Stimulated activated naive B cell treated with anti-CD40 and anti-IgM and Interleukin-4, amounts not matched to agents 10 μg/mL and 1 μg/mL and 100 μg/mL, for 72 hours (primary cell): ENCODE measurements around the gene LIPC.
A peak's percentile ranks its signal among the peaks of the same experiment; 100 is the strongest.

Source experiments
- ATAC-seq, 2 donors: fragments of 150-1000 bp; cut with Tn5 transposase; replicated peaks; 2 replicates each; pipeline ENCODE4 v1.10.0; 2021; ENCODE audit warnings: moderate library complexity in 1 of 2
- DNase-seq: peaks from one replicate; pipeline ENCODE4 v3.0.0; 2021
- H3K27ac Mint-ChIP-seq: one replicate; pipeline ENCODE4 v1.8.0; 2022; ENCODE audit warnings: mild to moderate bottlenecking, mixed read lengths
- H3K27me3 Mint-ChIP-seq, 2 donors: one replicate each; pipeline ENCODE4 v1.8.0; 2022; ENCODE audit warnings: mixed read lengths in 2 of 2
- H3K36me3 Mint-ChIP-seq, 2 donors: one replicate each; pipeline ENCODE4 v1.8.0; 2022; ENCODE audit warnings: mixed read lengths in 2 of 2, mild to moderate bottlenecking in 1 of 2
- H3K4me1 Mint-ChIP-seq, 2 donors: one replicate each; pipeline ENCODE4 v1.8.0; 2022; ENCODE audit warnings: mixed read lengths in 2 of 2, mild to moderate bottlenecking in 1 of 2
- H3K4me3 Mint-ChIP-seq, 2 donors: one replicate each; pipeline ENCODE4 v1.8.0; 2022; ENCODE audit warnings: mild to moderate bottlenecking in 2 of 2, mixed read lengths in 2 of 2, moderate library complexity in 1 of 2
- H3K9me3 Mint-ChIP-seq, 2 donors: one replicate each; pipeline ENCODE4 v1.8.0; 2022; ENCODE audit warnings: mixed read lengths in 2 of 2, mild to moderate bottlenecking in 1 of 2

The LIPC gene

DNA sequence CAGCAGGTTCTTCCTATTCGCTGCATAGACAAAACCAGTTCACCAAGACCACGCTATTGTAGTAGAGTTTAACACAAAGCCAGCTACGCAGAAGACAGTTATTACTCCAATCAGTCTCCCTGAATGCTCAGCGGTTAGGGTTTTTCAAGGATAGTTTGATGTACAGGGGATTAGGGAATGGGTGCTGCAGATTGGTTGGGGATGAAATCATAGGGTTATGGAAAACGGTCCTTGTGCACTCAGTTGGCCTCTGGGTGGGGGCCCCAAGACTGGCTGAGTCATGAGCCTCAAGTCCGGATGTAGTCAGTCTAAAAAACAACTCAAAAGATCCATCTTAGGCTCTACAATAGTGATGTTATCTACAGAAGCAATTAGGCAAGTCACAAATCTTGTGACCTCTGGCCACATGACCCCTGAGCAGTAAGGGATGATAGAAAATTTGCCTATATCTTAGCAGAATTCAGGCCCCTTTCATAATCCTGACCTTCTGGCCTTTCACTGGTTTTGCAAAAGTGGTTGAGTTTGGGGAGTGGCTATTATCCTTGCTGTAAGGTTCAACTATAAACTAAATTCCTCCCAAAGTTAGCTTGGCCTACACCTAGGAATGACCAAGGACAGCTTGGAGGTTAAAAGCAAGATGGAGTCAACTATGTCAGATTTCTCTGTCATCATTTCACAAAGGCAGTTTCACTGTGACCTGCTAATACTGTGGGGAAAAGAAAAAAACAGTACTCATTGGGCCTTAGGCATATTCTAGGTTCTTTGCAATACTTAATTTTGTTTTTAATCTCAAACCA lies 57.7 kb downstream of the LIPC start:
- Mint-ChIP-seq H3K27ac (no peak overlapping the region), H3K4me1 (peaks cover 21 to 34% of the 10 kb centered on the region in 2 donors), H3K36me3 (no peaks in the 10 kb centered on the region), H3K9me3 (peaks cover 0 to 6% of the 10 kb centered on the region in 2 donors), H3K27me3 (no peaks in the 10 kb centered on the region), H3K4me3 (no peak overlapping the region)
- DNase-seq, result no peak
- ATAC-seq, result no peak

DNA sequence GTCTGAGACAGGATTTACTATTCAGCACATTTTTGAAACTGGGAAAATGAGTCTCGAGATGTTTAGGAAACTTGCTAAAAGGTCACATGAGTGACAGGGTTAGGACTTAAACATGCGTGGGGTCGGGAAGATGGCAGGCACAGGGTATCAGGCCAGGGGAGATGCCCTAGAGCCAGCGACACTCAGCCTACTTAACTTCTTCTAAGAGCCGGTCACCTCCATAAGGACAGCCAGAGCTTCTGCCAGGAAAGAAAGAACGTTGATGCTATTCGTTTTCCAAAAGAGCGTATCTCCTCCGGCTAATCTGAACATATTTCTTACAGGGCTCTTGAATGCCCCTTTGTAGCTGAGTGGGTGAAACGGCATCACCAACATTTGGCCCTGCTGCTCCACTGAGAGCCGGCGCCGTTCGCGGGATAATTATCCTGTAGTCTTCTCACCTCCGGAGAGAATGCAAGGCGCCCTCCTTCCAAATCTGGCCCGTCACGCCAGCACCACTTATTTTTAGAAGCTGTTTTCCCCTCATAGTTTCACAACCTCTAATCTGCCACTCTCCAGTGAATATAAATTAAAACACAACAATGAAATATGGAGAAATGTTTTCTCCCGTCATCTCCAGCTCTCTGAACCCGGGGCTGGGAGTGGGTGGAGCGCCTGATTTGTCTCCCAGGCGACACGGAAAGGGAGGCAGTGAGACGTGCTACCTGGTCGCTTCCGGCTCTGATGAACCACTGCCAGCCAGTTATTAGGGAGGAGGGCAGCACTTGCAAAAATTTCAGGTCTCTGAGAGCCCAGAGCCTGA lies 58.5 kb downstream of the LIPC start:
- Mint-ChIP-seq H3K4me3 (peak overlapping the region in 1 of 2 donors; percentile 14), H3K27ac (peak overlapping the region; percentile 65), H3K36me3 (no peaks in the 10 kb centered on the region), H3K27me3 (peaks cover 0 to 2% of the 10 kb centered on the region in 2 donors), H3K4me1 (peaks cover 18 to 26% of the 10 kb centered on the region in 2 donors), H3K9me3 (peaks cover 0 to 6% of the 10 kb centered on the region in 2 donors)
- no peak for DNase-seq
- no peak for ATAC-seq

DNA sequence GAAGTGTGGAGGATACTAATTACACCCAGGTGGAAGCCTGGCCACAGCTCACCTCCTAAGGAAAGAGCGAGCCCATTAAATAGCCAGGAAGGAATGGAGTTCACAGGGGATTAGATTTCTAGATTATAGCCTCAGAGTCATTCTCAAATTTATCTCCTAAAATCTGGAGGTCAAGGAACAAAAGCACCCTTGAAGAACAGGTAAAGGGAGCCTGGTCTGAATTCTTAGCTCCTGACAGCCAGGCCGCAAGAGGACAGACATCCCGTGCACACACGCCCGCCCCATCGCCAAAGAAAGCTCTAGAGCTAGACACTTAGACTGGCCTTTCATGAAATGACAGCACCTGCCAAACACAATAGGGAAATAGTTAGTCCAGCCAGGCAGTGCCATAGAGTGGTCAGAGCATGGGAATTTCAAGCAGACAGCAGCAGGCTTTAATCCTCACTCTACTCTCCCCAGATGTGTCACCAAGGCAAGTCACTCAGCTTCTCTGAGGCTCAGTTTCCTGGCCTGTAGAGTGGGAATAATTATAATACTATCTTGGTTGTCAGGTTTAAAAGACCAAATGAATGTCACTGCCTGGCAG lies 59.2 kb downstream of the LIPC start:
- H3K36me3 Mint-ChIP-seq, result no peaks in the 10 kb centered on the region
- H3K4me1 Mint-ChIP-seq, result peaks cover 18 to 26% of the 10 kb centered on the region in 2 donors
- H3K27ac Mint-ChIP-seq, result peak overlapping the region; percentile 65

DNA sequence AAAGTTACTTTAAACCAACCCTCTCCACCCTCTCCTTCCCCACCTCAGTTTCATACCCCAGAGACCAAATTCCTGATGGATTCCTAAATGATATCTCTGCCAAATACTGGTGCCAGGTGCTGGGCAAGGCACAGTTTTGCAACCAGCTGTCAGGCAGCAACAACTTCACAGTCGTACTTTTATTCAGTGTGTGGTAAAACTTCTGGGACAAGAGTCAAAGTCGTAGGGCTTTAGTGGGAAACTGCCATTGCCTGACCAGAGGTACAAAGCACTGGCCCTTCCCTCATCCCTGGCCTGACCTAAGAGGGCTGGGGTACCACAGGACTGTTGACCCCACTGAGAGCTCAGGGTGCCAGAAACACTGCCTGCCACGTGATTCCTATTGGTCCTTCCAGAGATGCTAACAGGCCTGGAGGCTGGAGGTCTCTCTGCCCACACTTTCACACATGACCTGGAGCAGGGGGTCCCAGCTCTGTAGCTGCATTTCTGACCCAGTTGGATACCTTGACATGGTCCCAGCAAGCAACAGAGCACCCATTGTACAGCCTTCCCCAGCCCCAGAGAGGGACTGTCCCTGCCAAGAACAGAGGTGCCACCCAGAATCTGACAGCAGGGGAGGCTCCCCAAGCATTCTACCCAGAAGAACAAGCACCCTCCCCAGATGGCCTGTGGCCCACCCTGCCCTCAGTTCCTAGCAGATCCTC lies 59.9 kb downstream of the LIPC start:
- Mint-ChIP-seq H3K4me3 (no peak overlapping the region), H3K27ac (no peak overlapping the region), H3K9me3 (peaks cover 0 to 6% of the 10 kb centered on the region in 2 donors), H3K27me3 (peaks cover 0 to 4% of the 10 kb centered on the region in 2 donors), H3K4me1 (peaks cover 18 to 26% of the 10 kb centered on the region in 2 donors), H3K36me3 (no peaks in the 10 kb centered on the region)
- DNase-seq (no peak), ATAC-seq (no peak)

More for the DNA sequence above, 59.2 kb downstream of the LIPC start:
- ATAC-seq (no peak), DNase-seq (no peak)
- H3K4me3 Mint-ChIP-seq, result no peak overlapping the region
- peaks cover 0 to 4% of the 10 kb centered on the region in 2 donors for H3K27me3 Mint-ChIP-seq
- H3K9me3 Mint-ChIP-seq, result peaks cover 0 to 6% of the 10 kb centered on the region in 2 donors

DNA sequence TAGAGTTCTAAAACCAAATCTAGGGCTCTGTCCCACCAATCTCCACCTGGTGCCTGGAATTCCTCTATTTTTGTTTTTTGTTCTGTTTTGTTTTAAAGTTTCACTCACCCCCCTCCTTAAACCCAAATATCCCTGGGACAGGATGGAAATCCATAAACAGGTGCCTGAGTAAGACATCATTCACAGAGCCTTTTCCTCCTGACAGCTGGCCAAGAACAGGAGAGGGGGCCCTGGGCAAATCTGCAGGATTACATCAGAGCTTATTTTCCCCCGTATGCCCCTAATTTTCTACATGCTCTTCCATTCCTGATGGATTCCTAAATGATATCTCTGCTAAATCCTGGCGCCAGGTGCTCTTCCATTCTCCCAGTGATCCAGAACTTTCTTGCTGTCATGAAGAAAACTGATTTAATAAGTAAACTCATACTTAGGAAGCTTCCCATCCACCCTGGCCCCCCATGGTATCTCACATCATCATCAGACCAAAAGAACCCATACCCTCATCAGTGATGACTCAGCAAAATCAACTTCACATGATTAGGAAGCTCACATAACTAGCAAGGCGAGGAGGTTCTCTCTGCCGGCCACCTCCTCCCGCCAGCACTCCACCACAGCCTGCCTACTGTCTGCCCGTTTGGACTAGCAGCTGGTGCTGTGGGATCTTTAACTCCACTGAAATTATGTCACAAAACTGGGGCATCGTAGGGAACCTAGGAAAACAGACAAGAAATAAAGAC lies 61.0 kb downstream of the LIPC start:
- ATAC-seq (no peak), DNase-seq (no peak)
- peaks cover 0 to 8% of the 10 kb centered on the region in 2 donors for H3K27me3 Mint-ChIP-seq
- H3K27ac Mint-ChIP-seq, result no peak overlapping the region
- H3K4me1 Mint-ChIP-seq, result peaks cover 18 to 26% of the 10 kb centered on the region in 2 donors
- no peak overlapping the region for H3K4me3 Mint-ChIP-seq
- peaks cover 0 to 6% of the 10 kb centered on the region in 2 donors for H3K9me3 Mint-ChIP-seq
- H3K36me3 Mint-ChIP-seq, result no peaks in the 10 kb centered on the region

DNA sequence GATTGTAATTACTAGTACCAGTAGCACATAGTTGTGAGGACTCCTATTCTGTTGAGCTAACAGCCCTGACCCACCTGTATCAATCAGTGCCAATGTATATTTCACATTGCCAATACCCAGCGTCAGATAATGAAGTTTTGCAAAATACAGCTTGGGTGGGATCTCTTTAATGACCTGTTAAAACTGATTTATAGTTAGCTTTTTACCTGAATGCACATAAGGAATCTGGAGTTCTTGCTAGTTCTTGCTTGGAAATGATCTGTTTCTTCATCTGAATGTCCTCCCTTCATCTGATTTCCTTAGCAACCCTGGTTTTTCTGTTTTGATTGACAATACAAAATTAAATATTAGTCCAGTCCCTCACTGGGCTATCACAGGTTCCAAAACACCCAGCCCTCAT lies 62.8 kb downstream of the LIPC start:
- Mint-ChIP-seq H3K36me3 (no peaks in the 10 kb centered on the region), H3K27ac (no peak overlapping the region), H3K9me3 (peaks cover 0 to 3% of the 10 kb centered on the region in 2 donors), H3K4me1 (peaks cover 18 to 26% of the 10 kb centered on the region in 2 donors), H3K27me3 (peaks cover 0 to 8% of the 10 kb centered on the region in 2 donors), H3K4me3 (no peak overlapping the region)
- ATAC-seq, result no peak
- DNase-seq, result no peak

DNA sequence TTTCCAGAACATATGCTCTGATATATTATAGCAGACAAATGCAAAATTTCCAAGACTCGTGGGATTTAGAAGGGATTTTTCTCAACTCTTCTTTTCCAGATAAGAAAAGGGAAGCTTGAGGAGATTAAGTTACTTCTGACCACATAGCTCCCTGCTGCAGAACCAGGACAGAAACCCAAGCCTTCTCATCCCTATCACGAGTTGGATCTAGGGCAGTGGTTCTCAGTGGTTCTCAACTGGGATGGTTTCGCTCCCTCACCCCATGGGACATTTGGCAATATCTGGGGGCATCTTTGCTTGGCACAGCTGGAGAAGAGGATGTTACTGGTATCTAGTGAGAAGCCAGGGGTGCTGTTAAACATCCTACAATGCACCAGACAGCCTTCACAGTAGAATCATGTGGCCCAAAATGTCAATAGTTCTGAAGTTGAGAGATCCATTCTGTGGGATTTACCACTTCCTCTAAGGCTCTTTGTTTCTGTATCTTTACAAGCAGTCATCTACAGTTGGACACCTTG lies 64.2 kb downstream of the LIPC start:
- no peak overlapping the region for H3K27ac Mint-ChIP-seq
- ATAC-seq (no peak), DNase-seq (no peak)
- H3K4me3 Mint-ChIP-seq, result no peak overlapping the region
- peaks cover 10 to 14% of the 10 kb centered on the region in 2 donors for H3K4me1 Mint-ChIP-seq
- no peaks in the 10 kb centered on the region for H3K36me3 Mint-ChIP-seq
- no peaks in the 10 kb centered on the region for H3K9me3 Mint-ChIP-seq
- peaks cover 0 to 8% of the 10 kb centered on the region in 2 donors for H3K27me3 Mint-ChIP-seq

DNA sequence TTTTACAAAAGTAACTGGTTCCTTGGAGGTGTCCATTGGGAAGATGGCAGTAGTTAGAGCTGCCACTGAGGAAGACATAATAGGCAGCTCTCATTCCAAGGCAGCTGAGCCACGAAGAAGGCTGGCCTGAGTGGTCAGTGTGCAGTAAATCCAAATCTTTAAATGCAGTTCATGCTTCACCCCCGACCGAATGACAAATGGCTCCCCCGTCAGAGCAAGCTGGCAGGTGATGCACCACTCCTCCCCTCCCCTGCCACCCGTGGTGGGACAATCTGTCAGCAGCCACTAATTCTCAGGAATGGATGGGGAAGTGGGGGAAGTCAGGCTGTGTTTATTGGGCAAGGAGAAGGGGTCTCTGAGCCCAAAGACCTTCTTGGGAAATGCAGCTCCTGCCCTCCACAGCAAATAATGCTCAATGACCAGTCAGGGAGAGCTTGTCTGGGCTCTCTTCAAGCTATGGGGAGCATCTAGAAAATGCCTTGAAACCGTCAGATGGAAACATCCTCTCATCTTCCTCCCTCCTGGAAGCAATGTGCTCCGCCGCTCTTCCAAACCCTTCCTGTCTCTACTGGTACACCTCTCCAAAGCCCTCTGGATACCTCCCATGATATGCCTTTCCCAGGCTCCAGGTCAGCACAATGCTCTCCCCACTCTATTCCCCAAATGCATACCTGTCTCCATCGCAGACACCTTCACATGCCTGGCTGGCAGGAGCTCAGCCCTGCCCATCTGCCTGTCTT lies 65.4 kb downstream of the LIPC start:
- DNase-seq (no peak), ATAC-seq (no peak)
- Mint-ChIP-seq H3K4me1 (peaks cover 6 to 7% of the 10 kb centered on the region in 2 donors), H3K36me3 (no peaks in the 10 kb centered on the region), H3K27me3 (peaks cover 0 to 12% of the 10 kb centered on the region in 2 donors), H3K27ac (no peak overlapping the region), H3K4me3 (no peak overlapping the region), H3K9me3 (no peaks in the 10 kb centered on the region)

DNA sequence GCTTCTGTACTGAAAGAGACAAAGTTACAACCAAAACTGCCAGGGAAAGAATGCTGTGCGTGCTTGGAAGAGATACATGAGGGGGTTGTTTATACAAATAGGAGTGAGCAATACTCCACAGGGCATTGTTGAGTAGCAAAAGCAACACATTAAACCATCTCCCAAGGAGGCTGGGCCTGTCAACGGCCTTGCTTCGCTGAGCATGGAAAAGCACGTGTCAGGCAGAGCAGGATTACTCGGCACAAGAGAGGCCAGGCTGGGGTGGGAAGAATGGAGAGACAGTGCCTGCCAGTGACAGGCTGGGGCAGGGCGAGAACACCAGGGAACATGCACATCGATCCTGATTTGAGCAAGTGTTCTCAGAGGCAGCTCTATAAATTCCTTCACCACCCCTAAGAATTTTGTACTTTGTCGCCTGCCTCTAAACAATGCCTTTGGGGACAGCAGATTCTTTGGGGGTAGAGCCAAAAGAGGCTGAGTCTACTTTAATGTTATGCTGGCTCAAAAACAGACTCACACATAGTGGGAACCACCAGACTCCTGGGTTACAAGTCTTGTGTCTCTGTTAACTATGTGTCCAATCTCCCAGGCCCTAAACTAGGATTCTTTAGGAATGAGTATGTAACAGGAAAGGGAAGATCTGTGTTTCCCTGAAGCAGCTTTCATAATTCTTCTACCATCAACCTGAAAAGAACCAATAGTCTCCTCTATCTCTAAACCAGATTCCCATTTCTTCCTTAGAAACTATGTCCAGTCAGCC lies 67.2 kb downstream of the LIPC start:
- Mint-ChIP-seq H3K27ac (no peak overlapping the region), H3K9me3 (no peaks in the 10 kb centered on the region)
- DNase-seq, result no peak

DNA sequence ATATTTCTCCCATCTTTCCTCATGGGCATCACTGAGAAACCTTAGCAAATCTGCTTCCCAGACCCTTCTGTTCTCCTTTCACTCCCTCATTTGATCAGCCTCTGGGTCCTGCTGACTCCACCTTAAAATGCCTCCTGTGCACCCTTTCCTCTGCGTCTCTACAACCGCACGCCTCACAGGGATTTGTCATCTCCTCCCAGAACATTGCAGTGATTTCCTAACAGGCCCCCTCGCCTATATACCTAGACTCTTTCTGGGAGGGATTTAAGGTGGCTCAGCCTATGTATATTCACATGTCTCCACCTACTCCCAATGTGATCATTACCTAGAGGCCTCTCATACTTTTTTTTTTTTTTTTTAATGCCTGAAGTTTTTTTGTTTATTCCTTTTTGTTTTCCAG lies 69.2 kb downstream of the LIPC start:
- H3K4me3 Mint-ChIP-seq, result no peak overlapping the region
- H3K27ac Mint-ChIP-seq, result no peak overlapping the region
- DNase-seq (no peak), ATAC-seq (no peak)
- no peaks in the 10 kb centered on the region for H3K9me3 Mint-ChIP-seq
- peaks cover 7 to 9% of the 10 kb centered on the region in 2 donors for H3K27me3 Mint-ChIP-seq
- peaks cover 0 to 3% of the 10 kb centered on the region in 2 donors for H3K4me1 Mint-ChIP-seq
- H3K36me3 Mint-ChIP-seq, result no peaks in the 10 kb centered on the region

More for the DNA sequence above, 67.2 kb downstream of the LIPC start:
- Mint-ChIP-seq H3K4me1 (no peaks in the 10 kb centered on the region), H3K4me3 (no peak overlapping the region), H3K27me3 (peaks cover 0 to 12% of the 10 kb centered on the region in 2 donors), H3K36me3 (no peaks in the 10 kb centered on the region)
- no peak for ATAC-seq

DNA sequence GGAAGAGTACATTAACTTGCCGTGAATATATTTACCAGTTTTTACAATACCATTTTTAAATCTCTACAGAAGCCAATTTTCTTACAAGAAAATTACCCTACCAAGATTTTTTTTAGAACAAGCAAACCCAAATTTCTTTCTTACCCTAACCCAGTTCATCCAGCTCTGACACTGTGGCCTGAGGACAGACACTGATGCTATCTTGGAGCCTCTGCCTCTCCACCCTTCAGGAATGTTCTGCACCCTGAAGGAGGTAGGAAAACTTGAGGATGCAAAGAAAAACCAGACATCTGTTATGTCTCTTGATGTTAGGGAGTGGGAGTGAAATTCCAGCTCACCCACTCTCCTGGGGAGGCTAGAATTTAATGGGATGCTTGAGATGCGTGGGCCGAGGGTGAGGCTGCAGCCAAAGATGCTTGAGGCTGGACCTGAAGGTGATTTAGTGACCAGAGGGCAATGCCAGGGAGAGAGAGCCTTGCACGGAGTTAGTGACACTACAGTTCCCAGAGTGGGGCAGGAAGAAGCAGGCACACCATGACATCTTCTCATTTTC lies 69.9 kb downstream of the LIPC start:
- Mint-ChIP-seq H3K27me3 (peaks cover 9 to 10% of the 10 kb centered on the region in 2 donors), H3K36me3 (no peaks in the 10 kb centered on the region), H3K4me1 (peaks cover 0 to 6% of the 10 kb centered on the region in 2 donors), H3K4me3 (no peak overlapping the region), H3K27ac (no peak overlapping the region), H3K9me3 (no peaks in the 10 kb centered on the region)
- no peak for ATAC-seq
- DNase-seq, result no peak
